GM19328 (cell line): ENCODE data around the gene NLGN1.
"Not testable (repeated sequence)": the region's sequence is repeated elsewhere in the genome, so short reads cannot be mapped to it uniquely, and the experiment has no call there.

Experiments used
- ATAC-seq: cut with Tn5 transposase; IDR thresholded peaks from one replicate; pipeline ENCODE4 v1.9.1; 2021; ENCODE audit warnings: mild to moderate bottlenecking, moderate library complexity; ENCODE audit not compliant: unreplicated experiment

NLGN1 gene

DNA sequence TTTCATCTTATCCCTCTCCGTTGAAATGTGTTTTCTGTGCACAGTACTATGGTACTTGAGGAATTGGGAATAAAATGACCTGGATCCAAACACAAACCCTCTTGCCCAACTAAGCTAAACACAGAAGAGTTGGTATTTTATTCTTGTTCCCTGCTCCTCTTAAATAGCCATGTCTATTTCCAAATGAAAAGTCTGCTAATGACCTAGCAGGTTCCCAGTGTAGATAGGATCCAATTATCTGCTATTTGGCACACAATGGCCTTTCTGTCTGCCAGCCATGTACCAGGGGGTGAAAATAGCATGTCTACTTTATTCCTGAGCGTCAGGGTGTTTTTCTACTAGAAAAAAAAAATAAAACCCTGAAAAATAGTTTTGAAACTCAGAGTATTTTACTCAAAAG is 804.6 kb downstream of the NLGN1 start:
- ATAC-seq = no peak

DNA sequence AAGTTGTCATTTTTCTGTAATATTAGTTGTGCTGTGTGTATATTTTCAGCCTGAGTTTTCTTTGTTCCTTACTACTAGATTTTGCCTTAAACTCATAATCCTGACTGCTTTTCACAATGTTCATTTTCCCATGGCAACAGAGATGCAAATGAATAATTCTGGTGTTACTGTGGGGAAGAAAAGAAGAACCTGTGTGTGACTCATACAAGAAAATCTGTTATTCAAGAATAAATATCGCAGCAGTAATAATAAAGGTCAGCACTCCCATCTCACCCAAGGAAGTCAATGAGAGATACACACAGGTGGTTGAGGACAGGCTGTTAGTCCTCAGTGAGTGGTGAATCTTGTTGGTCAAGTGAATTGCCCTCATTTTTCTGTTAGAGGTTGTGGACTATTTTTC is 805.0 kb downstream of the NLGN1 start:
- no peak for ATAC-seq

DNA sequence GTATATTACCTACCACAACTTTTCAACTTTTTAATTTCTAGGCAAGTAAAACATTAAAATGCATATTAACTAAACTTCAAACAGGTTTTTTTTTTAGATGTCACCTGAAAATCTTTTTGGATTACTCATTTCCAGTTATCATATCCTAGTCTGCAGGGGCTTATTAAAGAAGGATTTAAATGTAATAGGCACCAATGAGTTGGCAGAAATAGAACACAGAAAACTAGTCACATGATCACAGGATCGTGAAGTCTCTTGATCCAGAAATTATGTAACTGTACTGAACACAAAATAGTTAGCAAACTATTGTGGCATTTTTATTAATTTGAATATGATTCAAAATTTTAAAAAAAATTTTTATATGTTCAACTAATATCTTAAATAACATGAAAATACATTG is 807.2 kb downstream of the NLGN1 start:
- no peak for ATAC-seq

DNA sequence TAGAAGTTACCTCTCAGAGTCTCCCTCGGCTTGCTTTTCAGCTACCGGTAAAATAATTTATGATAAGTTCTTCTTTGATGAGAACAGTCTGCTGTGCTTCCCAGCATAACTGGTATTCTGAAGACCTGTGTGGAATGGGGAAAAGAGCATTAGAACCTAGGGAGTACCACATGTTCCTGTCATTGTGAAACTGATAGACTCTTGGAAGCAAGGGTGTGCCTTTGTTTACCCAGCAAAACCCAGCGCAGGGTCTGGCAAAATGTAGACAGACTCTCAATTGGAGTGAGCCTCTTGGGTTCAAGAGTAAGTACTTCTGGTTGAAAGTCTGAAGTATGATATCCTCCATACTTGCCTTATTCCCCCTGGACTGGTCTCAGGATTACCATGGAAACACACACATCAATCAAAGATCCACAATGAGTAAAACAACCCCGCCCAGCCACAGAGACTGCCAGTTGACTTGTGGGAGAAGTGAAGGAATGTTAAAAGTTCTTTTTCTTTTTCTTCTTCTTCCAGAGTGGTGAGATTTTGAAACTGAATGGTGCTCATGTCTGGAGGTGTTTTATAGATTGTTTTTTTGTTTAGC is 809.2 kb downstream of the NLGN1 start:
- no peak for ATAC-seq

DNA sequence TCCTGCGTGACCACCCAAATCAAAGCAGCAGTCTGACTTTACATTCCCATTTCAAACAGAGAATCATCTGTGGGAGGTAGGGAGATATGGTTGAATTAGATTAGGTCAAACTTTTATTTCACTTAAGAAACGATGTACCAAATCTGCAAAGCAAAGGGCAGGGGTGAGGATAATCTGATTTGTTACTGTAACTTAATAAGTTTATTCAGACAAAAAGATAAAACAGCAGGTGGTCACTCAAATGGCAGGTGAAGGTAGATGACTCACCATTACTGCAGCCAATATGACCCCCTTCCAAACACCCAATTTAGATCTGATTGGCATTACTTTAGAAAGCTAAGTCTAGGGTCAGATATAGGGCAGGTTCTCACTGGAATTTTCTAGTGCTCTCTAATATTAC is 810.6 kb downstream of the NLGN1 start:
- no peak for ATAC-seq

DNA sequence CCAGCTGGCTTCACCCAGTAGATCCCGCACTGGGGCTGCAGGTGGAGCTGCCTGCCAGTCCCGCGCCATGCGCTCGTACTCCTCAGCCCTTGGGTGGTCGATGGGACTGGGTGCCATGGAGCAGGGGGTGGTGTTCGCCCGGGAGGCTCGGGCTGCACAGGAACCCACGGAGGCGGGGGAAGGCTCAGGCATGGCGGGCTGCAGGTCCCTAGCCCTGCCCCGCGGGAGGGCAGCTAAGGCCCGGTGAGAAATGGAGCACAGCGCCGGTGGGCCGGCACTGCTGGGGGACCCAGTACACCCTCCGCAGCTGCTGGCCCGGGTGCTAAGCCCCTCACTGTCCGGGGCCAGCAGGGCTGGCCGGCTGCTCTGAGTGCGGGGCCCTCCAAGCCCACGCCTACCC is 814.4 kb downstream of the NLGN1 start:
- ATAC-seq = not testable (repeated sequence)

DNA sequence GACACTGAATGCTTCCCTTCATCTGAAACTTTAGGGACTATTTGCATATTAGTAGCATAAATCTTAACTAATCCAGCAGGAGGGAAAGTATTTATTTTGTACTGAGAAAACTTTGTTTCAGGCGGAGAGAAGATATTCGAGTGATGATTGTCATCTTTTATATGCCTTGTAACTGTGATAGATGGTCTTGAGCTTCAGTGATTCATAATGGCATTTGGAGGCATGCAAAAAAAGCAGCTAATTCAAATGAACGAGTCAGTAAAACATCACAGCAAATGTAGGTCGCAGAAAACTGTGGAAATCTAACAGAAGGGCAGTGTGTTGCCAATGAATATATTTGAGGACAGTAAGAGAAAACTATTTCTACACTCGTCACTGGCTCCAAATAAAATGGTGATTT is 817.9 kb downstream of the NLGN1 start:
- ATAC-seq = no peak

DNA sequence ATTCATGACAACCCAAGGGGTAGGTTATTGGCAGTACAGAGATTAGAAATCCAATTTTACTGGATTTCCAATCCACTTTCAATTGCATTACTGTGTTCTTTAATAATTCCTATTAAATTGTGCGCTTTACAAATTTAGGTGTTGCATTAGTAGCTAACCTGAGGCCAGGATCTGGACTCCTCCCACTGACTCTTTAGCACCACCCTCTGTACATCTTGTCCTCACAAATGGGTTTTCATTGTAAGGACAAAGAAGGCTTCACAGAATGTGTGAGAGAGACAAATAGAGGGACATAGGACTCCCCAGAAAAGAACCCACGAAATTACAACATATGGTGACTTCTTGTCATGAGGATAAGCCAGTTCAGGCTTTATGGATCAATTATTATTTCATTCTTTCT is 818.5 kb downstream of the NLGN1 start:
- no peak for ATAC-seq

DNA sequence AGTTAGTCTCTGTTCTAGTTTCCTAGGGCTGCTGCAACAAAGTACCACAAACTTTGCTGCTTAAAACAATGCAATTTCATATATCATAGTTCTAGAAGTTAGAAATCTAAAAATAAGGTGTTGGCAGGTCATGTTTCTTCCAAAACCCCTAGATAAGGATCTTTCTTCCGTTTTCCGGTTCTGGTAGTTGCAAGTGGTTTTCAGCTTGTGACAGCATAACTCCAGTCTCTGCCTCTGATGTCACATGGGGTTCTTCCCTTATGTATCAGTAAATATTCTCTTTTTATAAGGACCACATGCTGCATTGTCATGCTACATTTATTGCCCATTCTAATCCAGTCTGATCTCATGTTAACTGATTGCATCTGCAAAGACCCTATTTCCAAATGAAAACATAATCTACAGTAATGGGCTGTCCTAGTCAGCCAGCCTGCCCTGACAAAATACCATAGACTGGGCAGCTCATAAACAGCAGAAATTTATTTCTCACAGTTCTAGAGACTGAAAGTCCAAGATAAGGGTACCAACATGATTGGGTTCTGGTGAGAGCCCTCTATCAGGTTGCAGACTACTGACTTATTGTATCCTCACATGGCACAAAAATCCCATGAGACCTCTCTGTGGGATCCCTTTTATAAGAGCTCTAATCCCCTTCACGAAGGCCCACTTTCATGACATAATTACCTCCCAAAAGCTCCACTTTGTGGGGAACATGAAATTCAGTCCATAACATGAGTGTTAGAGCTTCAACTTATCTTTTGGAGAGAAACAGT is 819.6 kb downstream of the NLGN1 start:
- no peak for ATAC-seq

DNA sequence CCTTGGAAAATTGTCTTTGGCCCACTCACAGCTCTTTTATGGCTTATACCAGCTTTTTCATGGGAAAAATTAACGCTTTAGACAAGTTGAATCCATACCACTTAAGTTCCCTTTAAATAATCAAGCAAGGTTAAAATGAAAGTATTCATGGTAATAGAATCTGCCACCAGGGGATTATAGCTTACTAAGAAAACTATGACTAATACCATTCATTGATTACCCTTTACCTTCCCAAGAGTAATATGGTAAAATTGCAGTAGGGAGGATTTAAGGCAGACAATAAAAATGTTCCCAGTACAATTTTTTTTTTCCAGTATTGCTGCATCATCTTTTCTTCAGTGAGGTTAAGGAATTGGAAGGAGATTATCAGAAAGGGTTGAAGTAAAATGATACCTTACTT is 820.5 kb downstream of the NLGN1 start:
- ATAC-seq = no peak

DNA sequence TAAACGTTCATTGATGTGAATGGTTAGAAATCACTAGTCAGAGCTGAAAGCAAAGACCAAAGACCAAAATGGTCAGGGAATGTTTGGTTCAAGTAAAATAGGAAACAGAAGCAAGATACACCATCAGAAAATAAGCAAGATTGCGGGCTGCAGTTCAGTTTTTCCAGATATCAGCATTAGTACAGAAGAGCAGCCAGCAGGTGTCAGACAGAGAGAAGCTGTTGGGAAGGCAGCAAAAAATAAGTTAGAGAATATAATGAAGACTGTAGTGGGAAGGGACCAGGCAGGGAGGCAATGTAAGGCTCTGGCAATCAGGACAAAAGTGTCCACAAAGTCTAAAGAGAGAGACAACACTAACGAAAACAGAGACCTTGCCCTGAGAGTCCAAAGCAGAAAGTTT is 822.2 kb downstream of the NLGN1 start:
- no peak for ATAC-seq

DNA sequence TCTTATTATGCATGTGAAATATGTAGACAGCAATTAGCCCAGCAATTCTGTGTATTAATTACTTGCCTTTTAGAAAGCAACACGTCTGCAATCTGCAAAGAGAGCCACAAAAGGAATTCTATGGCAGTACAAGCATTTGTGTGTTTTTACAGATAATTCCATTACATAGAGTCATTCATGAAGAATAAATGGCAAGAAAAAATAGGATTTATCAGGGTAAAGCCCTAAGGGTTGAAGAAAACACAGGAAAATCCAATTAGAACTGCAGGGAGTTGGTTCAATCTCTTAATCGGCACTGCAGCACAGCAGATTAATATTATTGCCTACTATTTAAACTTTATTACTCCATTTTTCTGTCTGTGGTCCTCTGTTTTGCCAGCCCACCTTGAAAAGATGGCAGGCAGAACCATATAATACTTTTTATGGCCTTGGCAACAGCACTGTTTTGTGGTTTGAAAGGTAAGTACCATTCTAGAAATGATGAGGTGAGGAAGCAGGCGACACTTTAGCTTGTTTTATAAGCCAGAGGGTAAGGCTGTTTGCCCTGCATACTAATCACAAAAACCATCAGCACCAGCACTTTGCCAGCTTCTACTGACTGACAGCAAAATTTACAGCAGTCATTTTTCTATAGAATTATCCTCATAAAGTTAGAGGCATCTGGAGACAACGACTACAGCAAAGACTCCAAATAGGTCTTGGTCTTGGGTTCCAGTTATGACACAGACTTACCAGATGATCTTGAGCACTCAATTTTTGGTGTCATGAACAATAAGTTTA is 823.4 kb downstream of the NLGN1 start:
- no peak for ATAC-seq

DNA sequence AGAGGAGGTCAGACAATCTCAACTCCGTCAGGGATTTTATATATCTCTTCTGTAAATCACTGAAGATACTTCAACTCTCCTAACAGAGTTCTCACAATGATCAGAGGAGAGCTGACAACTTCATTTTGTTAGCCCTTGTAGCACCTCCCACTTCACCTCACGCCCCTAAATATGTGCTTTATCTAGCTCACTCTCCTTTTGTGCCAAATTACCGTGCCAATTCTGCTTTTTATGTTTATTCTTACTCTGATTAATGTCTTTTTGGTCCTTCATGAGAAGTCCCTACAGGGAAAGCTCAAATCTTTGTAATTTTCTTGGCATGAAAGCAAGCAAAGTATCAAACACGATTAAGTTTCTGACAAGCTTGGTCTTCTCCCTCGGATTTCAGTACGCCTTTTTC is 825.5 kb downstream of the NLGN1 start:
- no peak for ATAC-seq

DNA sequence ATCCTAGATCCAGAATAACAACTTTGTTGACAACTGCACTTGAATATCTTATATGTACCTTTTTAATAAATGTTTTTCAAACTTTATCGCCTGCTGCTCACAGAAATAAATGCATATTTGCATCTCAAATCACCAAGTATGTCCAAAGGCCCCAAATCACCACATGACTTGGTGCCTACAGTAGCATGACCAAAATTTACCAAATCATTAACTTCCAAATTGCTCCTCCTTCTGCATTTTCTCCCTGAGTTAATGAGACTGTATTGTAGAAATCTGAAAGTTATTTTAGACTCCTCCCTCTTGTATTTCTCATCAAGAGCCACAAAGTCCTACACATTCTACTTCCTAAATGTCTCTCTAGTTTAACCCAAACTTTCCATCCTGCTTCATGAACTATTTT is 826.1 kb downstream of the NLGN1 start:
- ATAC-seq = no peak

DNA sequence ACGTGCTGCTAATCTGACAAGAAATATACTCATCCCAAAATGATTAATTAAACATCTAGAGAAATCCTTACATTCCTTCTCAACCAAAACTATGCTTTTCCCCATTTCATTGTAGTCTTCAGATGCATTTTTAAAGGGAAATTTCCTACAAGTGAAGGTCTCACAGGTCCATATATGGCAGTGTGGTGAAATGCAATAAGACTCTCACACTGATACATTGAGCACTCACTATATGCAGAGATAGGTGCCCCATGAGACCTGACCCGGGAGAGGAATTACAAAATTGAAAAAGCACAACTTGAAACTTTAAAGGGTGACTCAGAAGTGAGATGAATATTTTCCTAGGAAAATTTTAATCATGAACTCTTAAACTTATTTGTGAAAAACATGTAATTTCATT is 832.4 kb downstream of the NLGN1 start:
- no peak for ATAC-seq

DNA sequence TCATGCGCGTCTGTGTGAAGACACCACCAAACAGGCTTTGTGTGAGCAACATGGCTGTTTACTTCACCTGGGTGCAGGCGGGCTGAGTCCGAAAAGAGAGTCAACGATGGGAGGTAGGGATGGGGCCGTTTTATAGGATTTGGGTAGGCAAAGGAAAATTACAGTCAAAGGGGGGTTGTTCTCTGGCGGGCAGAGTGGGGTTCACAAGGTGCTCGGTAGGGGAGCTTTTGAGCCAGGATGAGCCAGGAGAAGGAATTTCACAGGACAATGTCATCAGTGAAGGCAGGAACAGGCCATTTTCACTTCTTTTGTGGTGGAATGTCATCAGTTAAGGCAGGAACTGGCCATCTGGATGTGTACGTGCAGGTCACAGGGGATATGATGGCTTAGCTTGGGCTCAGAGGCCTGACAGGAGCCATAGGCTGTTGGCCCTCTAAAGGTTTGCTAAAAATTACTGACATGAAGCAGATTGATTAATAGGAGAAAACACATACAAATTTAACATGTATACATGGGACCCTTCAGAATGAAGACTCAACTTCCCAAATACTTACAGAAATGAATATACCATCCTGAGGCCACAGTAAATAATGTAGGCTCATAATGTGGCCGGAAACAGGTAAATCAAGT is 834.6 kb downstream of the NLGN1 start:
- ATAC-seq = not testable (repeated sequence)

DNA sequence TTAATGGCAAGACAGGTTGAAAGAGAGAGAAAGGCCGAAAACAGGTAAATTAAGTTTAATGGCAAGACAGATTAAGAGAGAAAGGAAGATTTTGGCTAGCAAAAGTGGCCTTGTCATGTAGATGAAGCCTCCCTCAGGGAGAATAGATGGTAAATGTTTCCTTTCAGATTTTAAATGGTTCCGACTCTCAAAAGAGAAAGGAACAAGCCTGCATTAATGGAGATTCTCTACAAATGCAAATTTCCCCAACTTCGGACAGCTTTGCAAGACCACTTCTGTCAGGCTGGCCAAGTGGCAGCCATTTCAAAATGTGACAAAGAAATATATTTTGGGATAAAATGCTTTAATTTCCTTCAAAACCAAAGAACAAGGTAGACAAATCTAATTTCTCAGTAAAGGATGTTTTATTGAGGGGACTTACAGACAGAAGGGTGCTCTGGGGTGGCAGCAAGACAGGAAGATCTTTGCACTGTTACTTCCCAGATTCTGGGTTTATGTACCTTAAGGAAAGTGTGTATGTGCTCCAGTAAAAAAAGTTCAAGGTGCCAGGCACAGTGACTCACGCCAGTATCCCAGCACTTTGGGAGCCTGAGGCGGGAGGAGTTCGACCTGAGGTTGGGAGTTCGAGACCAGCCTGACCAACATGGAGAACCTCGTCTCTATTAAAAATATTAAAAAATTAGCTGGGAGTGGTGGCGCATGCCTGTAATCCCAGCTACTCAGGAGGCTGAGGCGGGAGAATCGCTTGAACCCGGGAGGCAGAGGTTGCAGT is 835.3 kb downstream of the NLGN1 start:
- no peak for ATAC-seq

DNA sequence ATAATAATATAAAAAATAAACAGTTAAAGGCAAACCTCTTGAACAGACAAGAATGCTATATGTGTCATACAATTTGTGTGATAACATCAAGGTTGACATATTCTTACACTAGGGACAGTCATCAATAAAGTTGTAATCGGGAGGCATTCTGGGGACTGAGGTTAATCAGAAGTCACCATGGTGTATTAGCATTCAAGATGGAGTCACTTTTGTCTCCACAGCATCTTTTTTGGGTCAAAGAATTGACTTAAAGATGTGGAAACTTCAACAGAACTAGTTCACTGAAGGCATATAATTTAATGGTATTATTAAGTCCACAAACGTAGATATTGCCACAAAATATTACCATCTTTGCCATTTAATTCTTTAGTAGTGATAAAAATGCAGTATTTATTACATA is 836.0 kb downstream of the NLGN1 start:
- no peak for ATAC-seq

DNA sequence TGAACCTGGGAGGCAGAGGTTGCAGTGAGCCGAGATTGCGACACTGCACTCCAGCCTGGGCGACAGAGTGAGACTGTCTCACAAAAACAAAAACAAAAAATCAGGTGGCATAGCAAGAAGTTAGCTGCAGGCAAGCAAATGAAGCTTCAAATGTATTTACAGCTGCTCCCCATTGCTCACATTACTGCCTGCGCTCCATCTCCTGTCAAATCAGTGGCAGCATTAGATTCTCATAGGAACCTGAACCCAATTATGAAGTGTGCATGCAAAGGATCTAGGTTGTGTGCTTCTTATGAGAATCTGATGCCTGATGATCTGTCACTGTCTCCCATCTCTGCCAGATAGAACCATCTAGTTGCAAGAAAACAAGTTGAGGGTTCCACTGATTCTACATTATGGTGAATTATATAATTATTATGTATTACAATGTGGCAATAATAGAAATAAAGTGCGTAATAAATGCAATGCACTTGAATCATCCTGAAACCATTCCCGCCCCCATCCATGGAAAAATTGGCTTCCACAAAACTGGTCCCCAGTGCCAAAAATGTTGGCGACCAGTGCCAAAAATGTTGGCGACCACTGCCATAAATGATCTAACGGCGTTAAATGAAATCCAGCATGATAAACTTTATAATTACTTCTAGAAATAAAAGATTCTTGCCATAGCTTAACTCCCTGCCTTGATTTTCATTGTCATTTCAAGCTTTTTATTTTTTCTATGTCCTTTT is 844.9 kb downstream of the NLGN1 start:
- ATAC-seq = no peak

DNA sequence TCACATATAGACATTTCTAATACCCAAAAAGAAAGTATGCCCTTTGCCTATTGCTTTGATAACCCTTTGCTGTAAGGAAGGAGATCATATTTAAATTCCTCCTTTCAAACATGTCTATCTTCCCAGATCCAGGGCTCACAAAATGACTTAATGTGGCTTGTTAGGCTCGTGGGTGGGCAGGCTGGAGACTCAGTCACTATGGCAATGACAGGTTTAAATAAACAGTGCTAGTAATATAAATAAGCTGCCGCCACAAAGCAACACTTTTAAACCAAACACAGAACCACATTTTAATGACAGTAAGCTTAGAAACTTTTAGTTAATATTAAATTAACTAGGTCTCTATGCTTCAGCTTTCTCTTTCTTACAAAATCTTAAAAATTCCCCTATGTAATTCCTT is 845.6 kb downstream of the NLGN1 start:
- ATAC-seq = no peak
